Glutamatergic neuron (in vitro differentiated cells): Measurements from ENCODE around the gene WDR45. TPM values are rescaled to one million over a fixed set of nuclear protein-coding genes. Genes with fewer than 3 reads are reported as not detected.

ENCODE experiments used
- DNase-seq: peaks from one replicate; pipeline ENCODE4 v3.0.0; 2022
- H3K27ac Mint-ChIP-seq: one replicate; pipeline ENCODE4 v1.8.0; 2020; ENCODE audit warnings: mild to moderate bottlenecking, mixed read lengths, inconsistent platforms; ENCODE audit not compliant: unreplicated experiment
- H3K27me3 Mint-ChIP-seq: one replicate; pipeline ENCODE4 v1.8.0; 2020; ENCODE audit warnings: mild to moderate bottlenecking, moderate library complexity, mixed read lengths, inconsistent platforms; ENCODE audit not compliant: unreplicated experiment
- H3K36me3 Mint-ChIP-seq: one replicate; pipeline ENCODE4 v1.8.0; 2020; ENCODE audit warnings: mild to moderate bottlenecking, mixed read lengths, inconsistent platforms; ENCODE audit not compliant: unreplicated experiment
- H3K4me1 Mint-ChIP-seq: one replicate; pipeline ENCODE4 v1.8.0; 2020; ENCODE audit warnings: mild to moderate bottlenecking, low read depth, mixed read lengths, inconsistent platforms; ENCODE audit not compliant: unreplicated experiment
- H3K4me3 Mint-ChIP-seq: one replicate; pipeline ENCODE4 v1.8.0; 2020; ENCODE audit warnings: mild to moderate bottlenecking, mixed read lengths, inconsistent platforms; ENCODE audit not compliant: unreplicated experiment
- H3K9me3 Mint-ChIP-seq: one replicate; pipeline ENCODE4 v1.8.0; 2020; ENCODE audit warnings: mild to moderate bottlenecking, moderate library complexity, mixed read lengths, inconsistent platforms; ENCODE audit not compliant: unreplicated experiment
- CTCF ChIP-seq: fragments of 200-600 bp; sonication (generic); IDR thresholded peaks from one replicate; pipeline ENCODE4 v1.5.0; 2021; ENCODE audit not compliant: partially characterized antibody, unreplicated experiment
- total RNA-seq: library from RNA; stranded (reverse); fragmentation: NEBNext Ultra II Directional; extraction: Animal tissue kit (Norgen Biotek cat#: 25700); gene quantifications from one replicate; pipeline ENCODE4 v1.2.1, GENCODE V29; 2021; ENCODE audit not compliant: unreplicated experiment

WDR45 gene
- total RNA-seq, 1 donor from 2014 or later, result 66.4 TPM

DNA sequence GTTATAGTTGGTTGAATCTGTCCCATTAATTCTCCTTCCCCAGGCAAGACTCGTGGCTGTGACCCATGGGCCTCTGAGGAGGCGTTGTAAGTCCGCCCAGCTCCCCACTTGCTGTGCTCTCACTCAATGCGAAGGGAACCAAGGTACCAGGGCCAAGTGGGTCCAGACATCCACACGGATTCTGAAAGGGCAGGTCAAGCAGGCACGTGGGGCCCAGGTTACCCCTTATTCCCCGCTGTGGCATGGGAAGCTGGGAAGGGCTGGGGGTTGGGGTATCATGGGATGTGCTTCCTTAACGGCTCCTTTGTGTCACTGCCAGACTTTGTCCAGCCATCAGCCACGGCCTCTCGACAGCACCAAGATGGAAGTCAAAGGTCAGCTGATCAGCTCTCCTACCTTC lies 17.8 kb downstream of the WDR45 start:
- H3K36me3 Mint-ChIP-seq, result no peaks in the 10 kb centered on the region
- H3K27me3 Mint-ChIP-seq, result peaks cover 3% of the 10 kb centered on the region

DNA sequence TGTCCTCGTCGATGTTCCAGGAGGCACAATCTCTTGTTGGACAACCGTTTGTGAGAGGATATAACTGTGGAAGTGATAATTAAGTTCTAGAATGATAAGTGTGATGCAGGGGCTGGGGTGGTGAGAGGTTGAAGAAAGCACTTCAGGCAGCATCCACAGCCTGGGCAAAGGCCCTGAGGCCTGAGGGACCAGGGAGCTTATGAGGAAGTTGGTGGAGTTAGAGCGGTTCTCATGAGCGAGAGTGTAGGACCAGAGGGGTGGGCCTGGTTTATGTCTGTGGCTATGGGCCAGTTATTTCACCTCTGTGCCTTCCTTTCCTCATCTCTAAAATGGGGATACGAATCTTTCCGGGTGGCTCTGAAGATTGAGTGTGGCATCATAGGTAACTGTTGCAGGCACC lies 18.2 kb downstream of the WDR45 start:
- Mint-ChIP-seq H3K4me3 (no peak overlapping the region), H3K27ac (peak overlapping the region; percentile 68), H3K9me3 (peaks cover 5% of the 10 kb centered on the region), H3K27me3 (peaks cover 3% of the 10 kb centered on the region), H3K36me3 (no peaks in the 10 kb centered on the region), H3K4me1 (no peaks in the 10 kb centered on the region)
- no peak for TF ChIP-seq CTCF
- no peak for DNase-seq

More for the DNA sequence above, 17.8 kb downstream of the WDR45 start:
- Mint-ChIP-seq H3K9me3 (peaks cover 5% of the 10 kb centered on the region), H3K4me3 (no peak overlapping the region), H3K4me1 (no peaks in the 10 kb centered on the region), H3K27ac (no peak overlapping the region)
- DNase-seq, result no peak
- TF ChIP-seq CTCF, result no peak

GRCh38 chrX:49060914-49061313 lies 18.8 kb downstream of the WDR45 start:
- Mint-ChIP-seq H3K4me3 (no peak overlapping the region), H3K9me3 (peaks cover 5% of the 10 kb centered on the region), H3K27ac (no peak overlapping the region), H3K36me3 (no peaks in the 10 kb centered on the region), H3K27me3 (peaks cover 2% of the 10 kb centered on the region), H3K4me1 (no peaks in the 10 kb centered on the region)
- no peak for DNase-seq
- no peak for TF ChIP-seq CTCF

DNA sequence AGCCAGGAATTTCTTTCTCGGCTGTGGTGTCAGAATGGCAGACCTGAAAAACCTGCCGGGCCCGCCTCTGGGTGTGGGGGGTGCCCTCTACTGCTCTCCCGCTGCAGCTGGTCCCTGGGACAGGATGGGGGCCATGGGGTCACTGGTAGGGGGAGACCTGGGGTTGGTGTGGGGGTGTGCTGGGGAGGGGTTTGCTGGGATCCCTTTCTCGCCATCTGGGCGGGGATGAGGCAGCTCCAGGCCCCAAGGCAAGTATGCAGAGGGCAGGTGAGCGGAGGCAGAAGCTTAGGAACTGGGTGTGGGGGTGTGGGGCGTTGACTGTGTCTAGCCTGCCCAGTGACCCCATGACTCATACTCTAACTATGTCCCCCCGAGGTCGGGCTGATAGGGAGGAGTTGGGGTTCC lies 20.0 kb downstream of the WDR45 start:
- no peaks in the 10 kb centered on the region for H3K4me1 Mint-ChIP-seq
- no peak overlapping the region for H3K27ac Mint-ChIP-seq
- peaks cover 2% of the 10 kb centered on the region for H3K27me3 Mint-ChIP-seq
- peaks cover 5% of the 10 kb centered on the region for H3K9me3 Mint-ChIP-seq
- H3K4me3 Mint-ChIP-seq, result no peak overlapping the region
- no peak for DNase-seq
- H3K36me3 Mint-ChIP-seq, result no peaks in the 10 kb centered on the region
- no peak for TF ChIP-seq CTCF

GRCh38 chrX:49059201-49059600 lies 20.5 kb downstream of the WDR45 start:
- no peaks in the 10 kb centered on the region for H3K36me3 Mint-ChIP-seq
- peaks cover 6% of the 10 kb centered on the region for H3K9me3 Mint-ChIP-seq
- no peak overlapping the region for H3K27ac Mint-ChIP-seq
- H3K4me3 Mint-ChIP-seq, result no peak overlapping the region
- H3K4me1 Mint-ChIP-seq, result no peaks in the 10 kb centered on the region
- peaks cover 2% of the 10 kb centered on the region for H3K27me3 Mint-ChIP-seq
- no peak for DNase-seq
- TF ChIP-seq CTCF, result no peak
